Measurements from ENCODE around the gene BCDIN3D.

GRCh38 chr12:49838973-49839633 is 3.8 kb downstream of the BCDIN3D start:
- TF ChIP-seq, protein P1, sequence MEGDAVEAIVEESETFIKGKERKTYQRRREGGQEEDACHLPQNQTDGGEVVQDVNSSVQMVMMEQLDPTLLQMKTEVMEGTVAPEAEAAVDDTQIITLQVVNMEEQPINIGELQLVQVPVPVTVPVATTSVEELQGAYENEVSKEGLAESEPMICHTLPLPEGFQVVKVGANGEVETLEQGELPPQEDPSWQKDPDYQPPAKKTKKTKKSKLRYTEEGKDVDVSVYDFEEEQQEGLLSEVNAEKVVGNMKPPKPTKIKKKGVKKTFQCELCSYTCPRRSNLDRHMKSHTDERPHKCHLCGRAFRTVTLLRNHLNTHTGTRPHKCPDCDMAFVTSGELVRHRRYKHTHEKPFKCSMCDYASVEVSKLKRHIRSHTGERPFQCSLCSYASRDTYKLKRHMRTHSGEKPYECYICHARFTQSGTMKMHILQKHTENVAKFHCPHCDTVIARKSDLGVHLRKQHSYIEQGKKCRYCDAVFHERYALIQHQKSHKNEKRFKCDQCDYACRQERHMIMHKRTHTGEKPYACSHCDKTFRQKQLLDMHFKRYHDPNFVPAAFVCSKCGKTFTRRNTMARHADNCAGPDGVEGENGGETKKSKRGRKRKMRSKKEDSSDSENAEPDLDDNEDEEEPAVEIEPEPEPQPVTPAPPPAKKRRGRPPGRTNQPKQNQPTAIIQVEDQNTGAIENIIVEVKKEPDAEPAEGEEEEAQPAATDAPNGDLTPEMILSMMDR (IDR thresholded peaks at IDR 0.05) = peak in 2 of 3 donors; percentile 11
- no peak for TF ChIP-seq EP300 (IDR thresholded peaks at IDR 0.05)
